ELF-1 (cell line): ENCODE measurements around the gene PEX7.

Experiments used
- DNase-seq: peaks from one replicate; pipeline ENCODE4 v3.0.0-alpha.2; 2016; ENCODE audit warnings: low read depth, low spot score

PEX7 gene

DNA sequence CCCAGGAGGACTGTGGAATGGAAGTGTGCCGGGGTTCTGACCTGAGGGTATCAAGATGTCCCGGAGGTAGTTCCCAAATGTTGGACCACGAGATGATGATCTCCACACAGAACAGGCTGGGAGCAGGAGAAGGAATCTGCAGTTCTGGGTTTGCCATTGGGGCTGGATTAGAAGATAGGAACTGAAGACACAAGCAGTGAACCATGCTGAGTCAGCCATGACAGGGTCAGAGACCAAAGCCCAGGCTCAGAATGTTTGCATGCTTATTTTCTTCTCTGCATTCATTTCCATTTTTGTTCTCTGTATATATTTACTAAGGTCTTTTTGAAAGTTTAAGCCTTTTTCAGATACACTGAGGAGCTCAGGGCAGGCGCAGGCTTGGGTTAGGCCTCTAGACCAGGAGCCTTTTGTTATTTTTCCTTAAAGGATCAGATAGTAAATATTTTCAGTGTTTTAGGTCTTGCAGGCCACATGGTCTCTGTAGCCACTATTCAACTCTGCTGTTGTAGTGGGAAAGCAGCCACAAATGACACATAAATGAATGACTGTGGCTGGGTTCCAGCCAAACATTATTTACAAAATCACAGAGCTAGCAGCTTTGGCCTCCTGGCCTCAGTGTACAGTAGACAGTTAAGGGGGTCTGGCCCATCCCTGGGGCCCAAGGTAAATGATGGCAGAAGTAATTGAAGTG, 128.2 kb downstream of the PEX7 start:
- DNase-seq, result no peak

- DNase-seq, result no peak
These were observed 130.4 kb downstream of the PEX7 start for GRCh38 chr6:136952714-136953260.

GRCh38 chr6:136955123-136955522, 132.7 kb downstream of the PEX7 start:
- DNase-seq, result no peak

DNA sequence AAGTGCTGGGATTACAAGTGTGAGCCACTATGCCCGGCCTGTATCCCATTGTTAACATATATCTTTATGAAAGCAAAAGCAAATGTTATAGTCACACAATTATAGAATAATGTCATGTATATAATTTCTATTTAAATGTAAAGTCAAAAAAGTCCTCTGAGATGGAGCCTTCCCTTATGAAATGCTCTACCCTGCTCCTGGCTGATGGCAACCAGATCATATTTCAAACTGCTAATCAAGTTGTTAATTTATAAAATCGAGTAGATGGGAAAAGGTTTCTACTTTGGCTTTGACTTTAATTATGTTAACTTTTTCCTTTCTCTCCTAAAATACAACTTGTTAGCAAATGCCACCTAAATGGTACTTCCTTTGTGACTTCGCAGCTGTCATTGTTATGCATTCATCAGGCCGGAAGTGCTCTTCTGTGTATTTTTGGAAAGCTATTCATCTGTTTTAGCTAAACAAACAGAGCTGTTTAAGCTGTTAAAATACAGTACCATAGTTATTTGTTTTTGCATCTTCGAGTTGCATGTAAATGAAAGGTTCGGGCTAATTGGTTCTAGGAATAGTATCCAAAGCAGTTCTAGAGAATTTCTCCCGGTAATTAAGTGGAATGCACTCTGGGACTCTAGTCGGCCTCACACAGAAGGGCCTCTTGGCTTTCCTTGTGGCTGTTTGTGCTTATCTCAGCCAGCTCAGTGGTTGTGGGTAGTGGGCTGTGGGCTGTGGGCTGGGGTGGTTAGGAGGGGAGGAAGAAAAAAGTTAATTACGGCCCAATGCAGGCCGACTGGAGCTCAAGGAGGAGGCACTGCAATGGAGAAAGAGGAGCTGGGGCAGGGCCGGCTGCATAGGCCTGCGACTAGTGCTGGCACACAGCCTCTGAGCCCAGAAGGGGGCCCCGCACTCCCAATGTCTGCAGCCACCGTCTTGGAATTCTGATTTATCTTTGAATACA, 134.5 kb downstream of the PEX7 start:
- DNase-seq, result peak; percentile 67

DNA sequence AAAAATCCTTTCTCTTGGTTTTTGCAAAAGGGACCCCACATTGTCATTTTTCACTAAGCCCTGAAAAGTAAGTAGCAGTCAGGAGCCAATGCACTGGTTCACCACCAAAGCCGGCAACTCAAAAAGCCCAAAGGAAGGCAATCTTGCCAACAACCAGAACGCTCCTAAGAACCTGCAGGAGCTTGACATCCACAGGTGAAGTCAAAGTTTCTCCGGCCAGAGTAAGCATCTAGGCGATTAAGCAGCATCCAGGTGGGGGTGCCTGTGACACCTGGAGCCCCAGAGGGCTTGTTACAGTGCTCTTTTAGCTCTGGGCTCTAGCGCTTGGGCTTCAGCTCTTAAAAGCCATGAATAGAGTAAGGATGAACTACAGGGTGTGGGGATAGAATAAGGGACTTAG, 135.8 kb downstream of the PEX7 start:
- no peak for DNase-seq

DNA sequence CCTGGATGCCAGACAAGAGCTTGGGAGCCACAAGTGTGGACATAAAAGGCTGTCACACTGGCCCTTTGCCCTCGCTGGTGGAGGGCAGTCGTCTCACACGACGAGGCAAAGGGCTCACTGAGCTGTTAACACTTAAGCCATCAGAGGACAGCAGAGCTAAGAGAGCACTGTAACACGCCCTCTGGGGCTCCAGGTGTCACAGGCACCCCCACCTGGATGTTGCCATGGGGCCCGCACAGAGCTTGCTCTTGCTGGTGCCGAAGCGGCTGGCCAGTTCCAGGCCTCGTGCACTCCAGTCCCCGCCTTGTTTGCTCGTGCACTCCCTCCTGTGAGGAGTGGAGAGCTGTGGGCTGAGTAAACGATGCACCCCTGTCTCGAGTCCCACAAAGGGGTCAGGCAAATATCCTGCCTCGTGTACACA, 137.1 kb downstream of the PEX7 start:
- peak; percentile 74 for DNase-seq

GRCh38 chr6:136959935-136960334, 137.5 kb downstream of the PEX7 start:
- DNase-seq, result peak; percentile 45

DNA sequence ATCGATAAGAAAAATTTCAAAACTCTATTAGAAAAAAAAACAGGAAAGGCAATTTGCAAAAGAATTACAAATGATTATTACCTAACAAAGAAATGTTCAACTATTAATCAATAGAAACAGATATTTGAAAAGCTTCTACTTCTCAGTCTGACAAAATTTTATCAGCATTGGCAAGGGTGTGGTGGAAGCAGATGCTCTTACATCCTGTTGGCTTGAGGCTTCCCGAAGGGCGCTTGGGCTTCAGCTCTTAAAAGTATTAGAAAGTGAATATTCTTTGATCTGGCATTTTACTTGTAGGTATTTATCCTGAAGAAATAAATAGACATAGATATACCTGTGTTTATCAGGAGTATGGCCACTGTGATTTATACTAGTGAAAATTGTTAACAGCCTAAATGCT, 138.4 kb downstream of the PEX7 start:
- no peak for DNase-seq

- no peak for DNase-seq
These were observed 139.5 kb downstream of the PEX7 start for GRCh38 chr6:136961848-136962247.

GRCh38 chr6:136962661-136963060, 140.3 kb downstream of the PEX7 start:
- DNase-seq, result peak; percentile 86

DNA sequence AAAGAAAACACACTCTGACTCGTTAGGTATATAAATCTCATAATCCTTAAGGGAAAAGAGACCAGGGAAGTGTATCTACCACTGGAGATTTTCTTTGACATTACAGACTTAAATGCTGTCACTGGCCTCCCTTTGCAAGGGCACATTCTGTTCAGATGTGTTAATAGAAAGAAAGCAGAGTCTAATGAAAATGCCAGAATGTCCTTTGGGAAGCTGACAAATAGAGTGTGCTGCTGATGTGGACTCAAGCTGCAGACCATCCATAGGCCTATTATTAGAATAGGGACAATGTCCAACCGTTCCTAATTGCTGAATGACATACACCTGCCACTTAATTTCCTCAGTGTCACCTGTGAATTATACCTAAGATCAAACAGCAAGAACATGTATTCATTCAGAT, 140.9 kb downstream of the PEX7 start:
- DNase-seq, result no peak
